GM10248 (cell line): Measurements from ENCODE around the gene HLA-E.

Experiments
- CTCF ChIA-PET: fragments of 300-600 bp; sonication (Branson Sonifier 250); formaldehyde crosslinking; extraction: SDS; loops from one replicate; lab custom pipeline; 2021; ENCODE audit warnings: antibody characterized with exemption; lab: Yijun Ruan, JAX
- POLR2A ChIA-PET: fragments of 350-650 bp; sonication (Branson Sonifier 250); formaldehyde crosslinking; extraction: SDS; loops from one replicate; lab custom pipeline; 2020; ENCODE audit warnings: antibody characterized with exemption; lab: Yijun Ruan, JAX
- DNase-seq: peaks from one replicate; pipeline ENCODE4 v3.0.0; 2012; ENCODE audit errors: extremely low spot score
- TF ChIP-seq, protein P1 (sequence below): IDR thresholded peaks from 2 replicates; pipeline ENCODE4 v1.5.1; 2012; ENCODE audit warnings: mild to moderate bottlenecking, low read depth; ENCODE audit errors: extremely low read depth, missing control alignments, control extremely low read depth

HLA-E gene

DNA sequence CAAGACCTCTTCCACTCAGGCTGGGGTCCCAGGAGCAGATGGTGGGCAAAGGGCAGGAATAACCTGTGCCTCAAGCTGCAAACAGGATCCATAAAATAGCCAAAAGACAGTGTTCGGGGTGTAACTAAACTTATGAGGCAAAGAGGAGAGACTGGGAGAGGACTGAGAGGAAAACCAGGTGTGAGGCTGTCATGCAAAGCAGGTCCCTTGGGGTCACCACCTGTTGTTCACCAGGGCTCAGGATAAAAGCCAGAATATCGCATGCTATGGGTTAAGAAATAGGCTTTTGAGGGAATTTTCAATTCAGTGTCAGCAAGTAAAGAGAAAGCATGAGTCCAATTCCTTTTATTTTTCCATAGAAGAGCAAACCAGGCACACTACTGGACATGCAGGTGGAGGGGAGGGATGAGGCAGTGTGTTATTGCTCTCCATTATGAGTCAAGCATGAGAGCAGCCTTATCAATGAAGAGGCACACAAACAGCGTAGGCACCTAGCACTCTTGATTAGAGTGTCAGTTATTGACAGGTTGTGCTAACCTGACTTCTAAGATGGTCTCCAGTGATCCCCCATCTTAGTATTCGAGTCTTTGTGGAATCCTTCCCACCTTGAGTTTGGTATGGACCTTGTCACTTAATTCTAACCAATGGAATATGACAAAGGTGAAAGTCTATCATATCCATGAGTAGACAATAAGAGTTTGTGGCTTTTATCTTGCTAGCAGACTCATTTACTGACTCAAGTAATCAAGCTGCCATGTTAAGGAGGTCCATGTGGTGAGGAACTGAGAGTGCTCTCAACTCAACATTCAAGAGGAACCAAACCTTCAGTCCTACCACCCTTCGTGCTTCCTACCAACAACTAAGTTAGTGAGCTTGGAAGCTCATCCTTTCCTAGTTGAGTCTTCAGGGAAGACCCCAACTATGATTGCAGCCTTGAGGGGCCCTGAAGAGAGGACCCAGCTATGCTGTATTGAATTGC lies 18.8 kb downstream of the HLA-E start:
- ChIA-PET CTCF (interaction anchor here (1.1 to 5.1 kb wide), 7 partner anchors 11 to 37 kb away, joined by 3 to 27 read pairs (median 5); no protein-coding TSS in a partner anchor), POLR2A (interaction anchor here (1.0 kb wide), 1 partner anchor 14 kb away, joined by 3 read pairs; no protein-coding TSS in a partner anchor)
- peak; percentile 29 for DNase-seq
- TF ChIP-seq, protein P1, sequence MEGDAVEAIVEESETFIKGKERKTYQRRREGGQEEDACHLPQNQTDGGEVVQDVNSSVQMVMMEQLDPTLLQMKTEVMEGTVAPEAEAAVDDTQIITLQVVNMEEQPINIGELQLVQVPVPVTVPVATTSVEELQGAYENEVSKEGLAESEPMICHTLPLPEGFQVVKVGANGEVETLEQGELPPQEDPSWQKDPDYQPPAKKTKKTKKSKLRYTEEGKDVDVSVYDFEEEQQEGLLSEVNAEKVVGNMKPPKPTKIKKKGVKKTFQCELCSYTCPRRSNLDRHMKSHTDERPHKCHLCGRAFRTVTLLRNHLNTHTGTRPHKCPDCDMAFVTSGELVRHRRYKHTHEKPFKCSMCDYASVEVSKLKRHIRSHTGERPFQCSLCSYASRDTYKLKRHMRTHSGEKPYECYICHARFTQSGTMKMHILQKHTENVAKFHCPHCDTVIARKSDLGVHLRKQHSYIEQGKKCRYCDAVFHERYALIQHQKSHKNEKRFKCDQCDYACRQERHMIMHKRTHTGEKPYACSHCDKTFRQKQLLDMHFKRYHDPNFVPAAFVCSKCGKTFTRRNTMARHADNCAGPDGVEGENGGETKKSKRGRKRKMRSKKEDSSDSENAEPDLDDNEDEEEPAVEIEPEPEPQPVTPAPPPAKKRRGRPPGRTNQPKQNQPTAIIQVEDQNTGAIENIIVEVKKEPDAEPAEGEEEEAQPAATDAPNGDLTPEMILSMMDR: no peak

DNA sequence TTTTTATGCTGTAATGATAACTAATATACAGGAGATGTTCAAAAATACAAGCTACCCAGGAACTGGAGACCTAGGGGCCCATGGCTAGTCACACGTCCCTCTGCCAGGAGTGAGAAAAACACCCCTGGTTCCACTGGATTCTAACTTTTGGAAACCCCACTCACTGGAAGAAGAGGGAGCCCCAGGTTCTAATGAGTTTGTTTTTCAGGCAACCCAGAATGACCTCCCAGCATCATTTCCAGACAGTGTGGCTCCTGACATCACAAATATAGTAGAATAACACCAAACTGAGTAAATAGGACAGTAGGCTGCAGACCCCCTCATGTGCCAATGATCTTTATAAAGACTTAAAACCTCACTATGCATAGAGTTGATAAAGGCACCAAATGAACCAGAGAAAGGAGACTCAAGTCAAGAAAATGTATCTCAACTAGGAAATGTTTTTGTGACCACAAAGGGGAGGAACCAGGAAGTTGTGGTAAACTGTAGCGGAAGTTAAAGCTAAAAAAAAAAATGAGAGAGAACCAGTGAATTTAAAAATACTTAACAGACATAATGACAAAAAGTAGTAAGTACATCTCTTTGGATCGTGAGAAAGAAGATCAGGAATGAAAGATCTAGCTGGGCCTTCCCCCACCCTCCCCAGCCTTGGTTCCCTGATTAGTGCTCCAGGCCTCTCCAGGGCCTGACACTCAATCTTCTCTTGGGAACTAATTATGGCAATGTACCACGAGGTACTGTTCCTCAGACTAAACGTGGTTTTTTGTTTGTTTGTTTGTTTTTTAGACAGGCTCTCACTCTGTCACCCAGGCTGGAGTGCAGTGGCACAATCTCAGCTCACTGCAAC lies 19.8 kb downstream of the HLA-E start:
- TF ChIP-seq, protein P1: no peak
- peak; percentile 50 for DNase-seq
- ChIA-PET POLR2A (interaction anchor here (1.0 to 1.4 kb wide), 3 partner anchors 15 to 106 kb away, joined by 3 to 5 read pairs (median 4); no protein-coding TSS in a partner anchor), CTCF (interaction anchor here (1.0 to 5.1 kb wide), 11 partner anchors 9 to 164 kb away, joined by 3 to 27 read pairs (median 5); partner anchors contain the start of gene DHX16)

DNA sequence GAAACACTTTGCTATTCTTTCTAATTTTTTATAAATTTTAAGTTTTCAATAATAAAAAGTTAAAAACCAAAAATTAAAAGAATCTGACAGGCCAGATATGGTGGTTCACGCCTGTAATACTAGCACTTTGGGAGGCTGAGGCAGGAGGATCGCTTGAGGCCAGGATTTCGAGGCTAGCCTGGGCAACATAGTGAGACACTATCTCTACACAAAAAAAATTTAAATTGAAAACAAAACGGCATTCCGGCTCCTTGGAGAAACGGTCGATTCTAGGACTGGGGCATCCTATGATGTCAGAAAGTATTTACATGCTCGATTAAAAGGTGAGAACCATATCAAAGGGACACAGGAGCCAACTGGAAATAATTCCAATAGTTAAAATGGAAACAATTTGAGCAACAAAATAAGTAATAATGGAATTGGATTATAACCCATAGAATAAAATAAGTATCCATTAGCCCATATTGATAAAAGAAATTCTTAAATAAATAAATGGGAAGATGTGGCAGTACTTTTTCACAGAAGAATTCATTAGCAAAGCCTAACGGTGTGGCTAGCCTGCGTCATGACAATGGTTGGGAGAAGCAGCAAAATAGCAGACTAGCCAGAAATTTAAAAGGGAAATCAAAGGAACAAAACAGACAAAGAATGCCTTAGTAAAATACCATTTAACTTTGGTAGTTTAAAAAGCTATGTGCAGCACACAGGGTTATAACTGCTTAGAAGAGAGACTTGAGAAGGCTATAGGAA lies 21.3 kb downstream of the HLA-E start:
- CTCF ChIA-PET: interaction anchor here (0.8 to 5.1 kb wide), 13 partner anchors 8 to 79 kb away, joined by 3 to 27 read pairs (median 9); no protein-coding TSS in a partner anchor
- TF ChIP-seq, protein P1: no peak
- POLR2A ChIA-PET: interaction anchor here (1.4 kb wide), 1 partner anchor 17 kb away, joined by 4 read pairs; no protein-coding TSS in a partner anchor
- no peak for DNase-seq

DNA sequence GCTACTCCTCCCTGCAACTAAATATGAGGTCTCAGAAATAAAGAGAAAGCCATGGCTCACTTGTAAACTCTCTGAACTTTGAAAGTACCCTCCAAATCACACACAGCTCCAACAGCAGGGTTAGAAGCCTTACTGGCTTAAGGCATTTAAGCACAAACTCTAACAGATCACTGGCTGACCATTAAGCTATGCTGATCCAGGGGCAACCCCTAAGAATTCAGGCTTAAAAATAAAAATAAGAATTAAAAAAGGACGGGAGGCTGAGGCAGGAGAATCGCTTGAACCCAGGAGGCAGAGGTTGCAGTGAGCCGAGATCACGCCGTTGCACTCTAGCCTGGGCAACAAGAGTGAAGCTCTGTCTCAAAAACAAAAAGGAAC lies 21.8 kb downstream of the HLA-E start:
- no peak for DNase-seq
- CTCF ChIA-PET: interaction anchor here (0.8 to 5.1 kb wide), 10 partner anchors 10 to 79 kb away, joined by 3 to 27 read pairs (median 10); no protein-coding TSS in a partner anchor
- TF ChIP-seq, protein P1: no peak
- POLR2A ChIA-PET: no interaction called here

DNA sequence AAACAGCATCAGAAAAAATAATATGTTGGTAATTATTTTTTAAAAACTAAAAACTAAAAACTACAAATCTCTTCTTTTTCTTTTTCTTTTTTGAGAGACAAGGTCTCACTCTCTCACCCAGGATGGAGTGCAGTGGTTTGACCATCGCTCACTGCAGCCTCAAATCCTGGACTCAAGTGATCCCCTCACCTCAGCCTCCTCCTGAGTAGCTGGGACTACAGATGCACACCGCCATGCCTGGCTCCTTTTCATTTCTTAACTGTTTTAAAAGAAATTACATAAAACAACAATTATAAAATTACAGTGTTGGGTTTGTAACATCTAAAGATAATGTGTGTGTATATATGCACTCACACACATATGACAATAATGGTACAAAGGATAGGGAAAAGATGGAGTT lies 24.1 kb downstream of the HLA-E start:
- POLR2A ChIA-PET: interaction anchor here (1.5 kb wide), 1 partner anchor 20 kb away, joined by 3 read pairs; no protein-coding TSS in a partner anchor
- DNase-seq: no peak
- CTCF ChIA-PET: interaction anchor here (0.9 to 5.1 kb wide), 4 partner anchors 17 to 28 kb away, joined by 3 to 27 read pairs (median 13); no protein-coding TSS in a partner anchor
- TF ChIP-seq, protein P1: no peak
